HG02763 (cell line): Measurements from ENCODE around the gene EEF1AKMT4.
"Not testable (repeated sequence)": the region's sequence is repeated elsewhere in the genome, so short reads cannot be mapped to it uniquely, and the experiment has no call there.

Experiments used
- ATAC-seq: cut with Tn5 transposase; IDR thresholded peaks from one replicate; pipeline ENCODE4 v1.9.1; 2021; ENCODE audit warnings: mild to moderate bottlenecking, moderate library complexity; ENCODE audit not compliant: unreplicated experiment

EEF1AKMT4 gene

GRCh38 chr3:184259878-184260723 is 10.6 kb downstream of the EEF1AKMT4 start:
- ATAC-seq, result no peak

GRCh38 chr3:184260724-184261269 is 11.3 kb downstream of the EEF1AKMT4 start:
- no peak for ATAC-seq

- no peak for ATAC-seq
Measured at GRCh38 chr3:184261270-184261853, 11.9 kb downstream of the EEF1AKMT4 start, which contains the start of gene CAMK2N2. Gene CAMK2N2, minus strand, starts transcription at chr3:184261553. Its CDS starts 268 bp downstream, at chr3:184261285.

- ATAC-seq, result no peak
Measured at GRCh38 chr3:184261854-184262763, 12.6 kb downstream of the EEF1AKMT4 start.

- no peak for ATAC-seq
Measured at GRCh38 chr3:184262764-184263179, 13.3 kb downstream of the EEF1AKMT4 start.

- ATAC-seq, result not testable (repeated sequence)
Measured at GRCh38 chr3:184267249-184267648, 17.8 kb downstream of the EEF1AKMT4 start.

- ATAC-seq, result no peak
Measured at GRCh38 chr3:184272269-184272668, 22.8 kb downstream of the EEF1AKMT4 start.

GRCh38 chr3:184275381-184275701 is 25.9 kb downstream of the EEF1AKMT4 start:
- ATAC-seq, result no peak

- no peak for ATAC-seq
Measured at GRCh38 chr3:184275961-184276910, 26.8 kb downstream of the EEF1AKMT4 start, which contains the start of gene ECE2. Gene ECE2, plus strand, starts transcription at chr3:184276022. Its CDS starts 132 bp downstream, at chr3:184276154.

GRCh38 chr3:184277366-184277765 is 27.9 kb downstream of the EEF1AKMT4 start:
- no peak for ATAC-seq

GRCh38 chr3:184282941-184283340 is 33.5 kb downstream of the EEF1AKMT4 start:
- ATAC-seq, result no peak

GRCh38 chr3:184283681-184284080 is 34.2 kb downstream of the EEF1AKMT4 start:
- ATAC-seq, result no peak

GRCh38 chr3:184284696-184285095 is 35.2 kb downstream of the EEF1AKMT4 start:
- no peak for ATAC-seq

GRCh38 chr3:184289426-184289938 is 40.0 kb downstream of the EEF1AKMT4 start:
- ATAC-seq, result no peak

- no peak for ATAC-seq
Measured at GRCh38 chr3:184290331-184290730, 40.9 kb downstream of the EEF1AKMT4 start.

- no peak for ATAC-seq
Measured at GRCh38 chr3:184291044-184291737, 41.7 kb downstream of the EEF1AKMT4 start.

GRCh38 chr3:184291738-184292445 is 42.4 kb downstream of the EEF1AKMT4 start:
- ATAC-seq, result no peak

GRCh38 chr3:184295771-184296170 is 46.3 kb downstream of the EEF1AKMT4 start:
- ATAC-seq, result no peak
